PC-3 (cell line): Measurements from ENCODE around the gene AP3B1. TPM values are rescaled to one million over a fixed set of nuclear protein-coding genes. Genes with fewer than 3 reads are reported as not detected.

ENCODE experiments used
- ATAC-seq: fragments of 200-7000 bp; cut with Tn5 transposase; 2 replicates; pipeline ENCODE4 v1.9.1; 2020; ENCODE audit warnings: mild to moderate bottlenecking, moderate library complexity
- BruUV-seq: library from RNA; stranded (reverse); fragments of 400-500 nt; replicated peaks from 2 replicates; lab custom pipeline; 2021; lab: Mats Ljungman, UMichigan
- CTCF ChIA-PET: fragments of 300-600 bp; sonication (Branson Sonifier 250); formaldehyde crosslinking; loops from one replicate; lab custom pipeline; 2022; ENCODE audit warnings: antibody characterized with exemption; lab: Charles Lee
- POLR2A ChIA-PET: fragments of 300-600 bp; sonication (Branson Sonifier 250); formaldehyde crosslinking; loops from one replicate; lab custom pipeline; 2022; ENCODE audit warnings: antibody characterized with exemption; ENCODE audit not compliant: unreplicated experiment; lab: Charles Lee
- DNase-seq: peaks from one replicate; pipeline ENCODE4 v3.0.0-alpha.2; 2015
- H2AFZ ChIP-seq: fragments of 300-600 bp; sonication (generic); 2 replicates; pipeline ENCODE4 v1.6.0; 2016; ENCODE audit warnings: antibody characterized with exemption, low read length
- H3F3A ChIP-seq: fragments of 300-600 bp; sonication (generic); one replicate; pipeline ENCODE4 v1.6.0; 2017; ENCODE audit warnings: antibody characterized with exemption, low read length, control low read depth, mild to moderate bottlenecking; ENCODE audit not compliant: unreplicated experiment
- H3K27ac ChIP-seq: fragments of 300-600 bp; sonication (generic); 2 replicates; pipeline ENCODE4 v1.5.1; 2016; ENCODE audit warnings: mild to moderate bottlenecking, low read length
- H3K27me3 ChIP-seq: fragments of 300-600 bp; sonication (generic); 2 replicates; pipeline ENCODE4 v1.6.1; 2016; ENCODE audit warnings: low read length, mixed read lengths
- H3K36me3 ChIP-seq: fragments of 300-600 bp; sonication (generic); 2 replicates; pipeline ENCODE4 v1.6.1; 2016; ENCODE audit warnings: low read depth, mixed run types, low read length, mixed read lengths
- H3K4me1 ChIP-seq: fragments of 300-600 bp; sonication (generic); 2 replicates; pipeline ENCODE4 v1.5.1; 2016; ENCODE audit warnings: low read length; ENCODE audit not compliant: insufficient read depth
- H3K4me2 ChIP-seq: fragments of 300-600 bp; sonication (generic); 2 replicates; pipeline ENCODE4 v1.6.0; 2016; ENCODE audit warnings: low read length
- H3K4me3 ChIP-seq: fragments of 300-600 bp; sonication (generic); 2 replicates; pipeline ENCODE4 v1.5.1; 2016; ENCODE audit warnings: mild to moderate bottlenecking, low read length, mixed read lengths
- H3K79me2 ChIP-seq: fragments of 300-600 bp; sonication (generic); 2 replicates; pipeline ENCODE4 v1.6.1; 2017; ENCODE audit warnings: low read length, mixed read lengths
- H3K9ac ChIP-seq: fragments of 300-600 bp; sonication (generic); 2 replicates; pipeline ENCODE4 v1.6.0; 2016; ENCODE audit warnings: mild to moderate bottlenecking, low read length
- H3K9me2 ChIP-seq: fragments of 300-600 bp; sonication (generic); replicated peaks from 2 replicates; pipeline ENCODE4 v1.6.1; 2016; ENCODE audit warnings: mixed run types, low read length, mixed read lengths
- H3K9me3 ChIP-seq: fragments of 300-600 bp; sonication (generic); 2 replicates; pipeline ENCODE4 v1.6.1; 2016; ENCODE audit warnings: low read length, mixed read lengths
- H4K20me1 ChIP-seq: fragments of 300-600 bp; sonication (generic); 2 replicates; pipeline ENCODE4 v1.6.1; 2016; ENCODE audit warnings: low read length, mixed read lengths
- CTCF ChIP-seq: fragments of 300-600 bp; sonication (generic); conservative IDR thresholded peaks from 2 replicates; pipeline ENCODE4 v1.5.1; 2017; ENCODE audit warnings: antibody characterized with exemption, low read depth, mild to moderate bottlenecking, low read length
- EZH2 ChIP-seq: fragments of 300-600 bp; sonication (generic); IDR thresholded peaks from one replicate; pipeline ENCODE4 v1.6.1; 2017; ENCODE audit warnings: antibody characterized with exemption, mild to moderate bottlenecking, low read length; ENCODE audit not compliant: unreplicated experiment
- EZH2phosphoT487 ChIP-seq: fragments of 300-600 bp; sonication (generic); IDR thresholded peaks from 2 replicates; pipeline ENCODE4 v1.6.1; 2018; ENCODE audit warnings: mild to moderate bottlenecking, antibody characterized with exemption, low read length, borderline replicate concordance
- intact Hi-C: fragments of 100-400 bp; cut with micrococcal nuclease; formaldehyde crosslinking; loops from 2 replicates; pipeline ENCODE4 v1.9.0; 2023
- total RNA-seq: library from RNA; depleted of rRNA; stranded (reverse); fragments of >200 nt; gene quantifications from 2 replicates; pipeline ENCODE4 v1.2.3, GENCODE V29; 2014

The AP3B1 gene
- total RNA-seq, 1 experiment from 2014 or later = 25.7 TPM

GRCh38 chr5:78005021-78005785, 289.3 kb downstream of the AP3B1 start:
- ChIA-PET POLR2A (no interaction called here), CTCF (no interaction called here)
- no peak overlapping the region for H2AFZ ChIP-seq
- H3K4me1 ChIP-seq = no peaks in the 10 kb centered on the region
- H3K79me2 ChIP-seq = no peaks in the 10 kb centered on the region
- no peaks in the 10 kb centered on the region for H3K27me3 ChIP-seq
- no peak overlapping the region for H3K4me2 ChIP-seq
- peak; percentile 33 for DNase-seq
- no TSS peak for BruUV-seq
- ATAC-seq = no peak; the same call in 1 of the 2 replicates
- intact Hi-C loops = loop anchor here (5.0 kb wide), 1 partner anchor 58 kb away; no protein-coding TSS in a partner anchor
- no peaks in the 10 kb centered on the region for H3F3A ChIP-seq
- no peak overlapping the region for H3K27ac ChIP-seq
- H3K9me3 ChIP-seq = no peaks in the 10 kb centered on the region
- no peak overlapping the region for H3K4me3 ChIP-seq
- no peak overlapping the region for H3K9ac ChIP-seq
- H3K36me3 ChIP-seq = no peaks in the 10 kb centered on the region
- H4K20me1 ChIP-seq = no peaks in the 10 kb centered on the region
- TF ChIP-seq EZH2 = no peak
- no peak for TF ChIP-seq CTCF
- TF ChIP-seq EZH2phosphoT487 = no peak
- H3K9me2 ChIP-seq = no peaks in the 10 kb centered on the region

- no peaks in the 10 kb centered on the region for H4K20me1 ChIP-seq
- H3K27ac ChIP-seq = no peak overlapping the region
- no peaks in the 10 kb centered on the region for H3K4me1 ChIP-seq
- no peak overlapping the region for H3K9ac ChIP-seq
- no peak overlapping the region for H3K4me3 ChIP-seq
- H3K36me3 ChIP-seq = no peaks in the 10 kb centered on the region
- no peaks in the 10 kb centered on the region for H3K9me3 ChIP-seq
- H3K79me2 ChIP-seq = no peaks in the 10 kb centered on the region
- H2AFZ ChIP-seq = no peak overlapping the region
- no TSS peak for BruUV-seq
- no peak for TF ChIP-seq EZH2phosphoT487
- TF ChIP-seq CTCF = no peak
- no peak for TF ChIP-seq EZH2
- POLR2A ChIA-PET = no interaction called here
- DNase-seq (no peak), ATAC-seq (no peak)
- CTCF ChIA-PET = no interaction called here
- intact Hi-C loops = no loop called here
- H3K4me2 ChIP-seq = no peak overlapping the region
- H3K27me3 ChIP-seq = no peaks in the 10 kb centered on the region
- no peaks in the 10 kb centered on the region for H3K9me2 ChIP-seq
- H3F3A ChIP-seq = no peaks in the 10 kb centered on the region
Observed at GRCh38 chr5:78004559-78004958, 289.9 kb downstream of the AP3B1 start.

GRCh38 chr5:78003919-78004318, 290.6 kb downstream of the AP3B1 start:
- H4K20me1 ChIP-seq = no peaks in the 10 kb centered on the region
- H3K79me2 ChIP-seq = no peaks in the 10 kb centered on the region
- ATAC-seq = no peak
- no peaks in the 10 kb centered on the region for H3F3A ChIP-seq
- no peak for DNase-seq
- no peak overlapping the region for H3K9ac ChIP-seq
- BruUV-seq = no TSS peak
- H3K36me3 ChIP-seq = no peaks in the 10 kb centered on the region
- no peaks in the 10 kb centered on the region for H3K4me1 ChIP-seq
- H3K27me3 ChIP-seq = no peaks in the 10 kb centered on the region
- CTCF ChIA-PET = no interaction called here
- intact Hi-C loops = no loop called here
- no peak overlapping the region for H3K4me2 ChIP-seq
- POLR2A ChIA-PET = no interaction called here
- TF ChIP-seq EZH2phosphoT487 (no peak), CTCF (no peak), EZH2 (no peak)
- no peaks in the 10 kb centered on the region for H3K9me3 ChIP-seq
- no peak overlapping the region for H3K4me3 ChIP-seq
- H3K9me2 ChIP-seq = no peaks in the 10 kb centered on the region
- H3K27ac ChIP-seq = no peak overlapping the region
- no peak overlapping the region for H2AFZ ChIP-seq
